Measurements from ENCODE around the gene AQP5. TPM values are rescaled to one million over a fixed set of nuclear protein-coding genes. Genes with fewer than 3 reads are reported as not detected.

AQP5 gene
- total RNA-seq, 6 experiments from 2014 or later, result not detected

GRCh38 chr12:49925433-49926204 lies 36.1 kb upstream of the AQP5 start:
- no peaks in the 10 kb centered on the region for H3K36me3 ChIP-seq

DNA sequence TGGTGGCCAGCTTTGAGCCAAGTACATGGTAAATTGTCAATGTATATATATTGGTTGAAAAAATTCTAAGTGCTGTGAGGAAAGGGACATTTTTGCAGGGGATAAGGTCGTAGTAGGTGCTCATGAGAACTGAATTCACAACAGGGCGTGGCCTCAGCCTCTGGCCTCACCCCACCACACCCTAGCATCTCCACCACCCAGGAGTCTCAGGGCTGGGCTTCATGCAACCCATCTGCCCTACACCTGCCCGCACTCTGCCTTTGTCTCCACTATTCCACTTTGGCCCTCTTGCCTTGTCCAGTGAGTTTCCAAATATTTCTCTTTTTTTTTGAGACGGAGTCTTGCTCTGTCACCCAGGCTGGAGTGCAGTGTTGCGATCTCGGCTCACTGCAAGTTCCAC lies 33.2 kb upstream of the AQP5 start:
- no peak overlapping the region for H3K4me3 ChIP-seq
- WGBS (ENCODE audit: insufficient coverage, low coverage, low lambda C conversion rate, missing lambda C conversion rate), result 74% methylated on average over 4 of the region's 6 CpGs
- H3K27ac ChIP-seq, result no peak overlapping the region
- intact Hi-C loops (cut with DNase I), result no loop called here
- DNase-seq (no peak), ATAC-seq (no peak)
- no peaks in the 10 kb centered on the region for H3K27me3 ChIP-seq
- no peaks in the 10 kb centered on the region for H3K9me3 ChIP-seq
- TF ChIP-seq CTCF (IDR thresholded peaks at IDR 0.05), result no peak
- no peak for TF ChIP-seq POLR2A (IDR thresholded peaks at IDR 0.05)
- H3K36me3 ChIP-seq, result no peaks in the 10 kb centered on the region
- no peaks in the 10 kb centered on the region for H3K4me1 ChIP-seq

More at GRCh38 chr12:49925433-49926204, 36.1 kb upstream of the AQP5 start:
- TF ChIP-seq POLR2A (IDR thresholded peaks at IDR 0.05), result no peak
- no peak for TF ChIP-seq CTCF (IDR thresholded peaks at IDR 0.05)
- H3K9me3 ChIP-seq, result no peaks in the 10 kb centered on the region
- ATAC-seq, result no peak
- no peaks in the 10 kb centered on the region for H3K27me3 ChIP-seq
- no peak overlapping the region for H3K4me3 ChIP-seq
- WGBS (ENCODE audit: insufficient coverage, low coverage, low lambda C conversion rate, missing lambda C conversion rate), result 65% methylated on average over 3 of the region's 11 CpGs
- intact Hi-C loops (cut with DNase I), result no loop called here
- no peak overlapping the region for H3K27ac ChIP-seq
- no peak for DNase-seq
- no peaks in the 10 kb centered on the region for H3K4me1 ChIP-seq

DNA sequence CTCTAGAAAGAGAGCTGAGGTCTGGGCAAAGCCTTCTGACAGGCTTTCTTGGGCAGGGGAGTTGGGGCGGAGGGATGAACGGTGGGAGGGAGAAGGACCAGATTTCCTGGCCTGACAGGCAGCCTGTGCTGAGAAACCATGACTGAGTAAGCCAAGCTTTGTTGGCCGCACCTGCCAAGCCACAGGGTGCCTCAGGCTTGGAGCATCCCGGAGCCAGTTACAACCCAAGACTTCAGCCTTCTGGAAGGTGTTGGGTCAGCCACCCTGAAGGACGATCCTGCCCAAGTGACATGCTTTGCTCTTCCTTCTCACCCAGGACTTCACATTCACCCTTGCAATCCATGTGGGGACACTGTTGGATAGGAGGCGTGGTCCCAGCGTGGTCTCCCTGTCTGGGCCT lies 32.1 kb upstream of the AQP5 start:
- WGBS (ENCODE audit: insufficient coverage, low coverage, low lambda C conversion rate, missing lambda C conversion rate), result 47% methylated on average over 3 of the region's 7 CpGs
- Histone ChIP-seq H3K9me3 (no peaks in the 10 kb centered on the region), H3K27me3 (no peaks in the 10 kb centered on the region), H3K4me3 (no peak overlapping the region), H3K36me3 (no peaks in the 10 kb centered on the region), H3K27ac (no peak overlapping the region), H3K4me1 (no peaks in the 10 kb centered on the region)
- no peak for TF ChIP-seq POLR2A (IDR thresholded peaks at IDR 0.05)
- TF ChIP-seq CTCF (IDR thresholded peaks at IDR 0.05), result no peak
- ATAC-seq (no peak), DNase-seq (no peak)
- intact Hi-C loops (cut with DNase I), result no loop called here

- intact Hi-C loops (cut with DNase I), result no loop called here
- ATAC-seq, result peak in 1 of 4 donors; percentile 70
- Histone ChIP-seq H3K36me3 (no peaks in the 10 kb centered on the region), H3K4me3 (no peak overlapping the region), H3K4me1 (no peaks in the 10 kb centered on the region), H3K9me3 (no peaks in the 10 kb centered on the region), H3K27me3 (no peaks in the 10 kb centered on the region), H3K27ac (no peak overlapping the region)
- 60% methylated on average over 3 of the region's 3 CpGs for WGBS (ENCODE audit: insufficient coverage, low coverage, low lambda C conversion rate, missing lambda C conversion rate)
- no peak for DNase-seq
- TF ChIP-seq CTCF (IDR thresholded peaks at IDR 0.05) (no peak), POLR2A (IDR thresholded peaks at IDR 0.05) (no peak)
Measured at GRCh38 chr12:49930515-49931288, 31.0 kb upstream of the AQP5 start.
